Fibroblast of upper back skin (primary cell): ENCODE measurements around the gene FBH1.
"Not testable (repeated sequence)": the region's sequence is repeated elsewhere in the genome, so short reads cannot be mapped to it uniquely, and the experiment has no call there.

Experiments
- DNase-seq: peaks from one replicate; pipeline ENCODE4 v3.0.0-alpha.2; 2013

FBH1 gene

GRCh38 chr10:5889624-5890451, at the start of gene FBH1, which contains the start of gene ANKRD16:
Gene FBH1 (plus strand): TSS chr10:5890243. CDS start chr10:5890346, 103 bp downstream.
Gene ANKRD16 (minus strand): TSS chr10:5889893. CDS start chr10:5889354, 539 bp downstream.
- DNase-seq: peak; percentile 98

- DNase-seq: peak; percentile 56
Observed at GRCh38 chr10:5840314-5841307, 49.4 kb upstream of the FBH1 start.

GRCh38 chr10:5841965-5842364, 48.1 kb upstream of the FBH1 start:
- DNase-seq: no peak

GRCh38 chr10:5843686-5844344, 46.2 kb upstream of the FBH1 start:
- DNase-seq: no peak

- no peak for DNase-seq
Observed at GRCh38 chr10:5844345-5845055, 45.5 kb upstream of the FBH1 start.

GRCh38 chr10:5846667-5847066, 43.4 kb upstream of the FBH1 start:
- not testable (repeated sequence) for DNase-seq

GRCh38 chr10:5854131-5854475, 35.9 kb upstream of the FBH1 start:
- no peak for DNase-seq

GRCh38 chr10:5855979-5856700, 33.9 kb upstream of the FBH1 start:
- no peak for DNase-seq

GRCh38 chr10:5856701-5857004, 33.4 kb upstream of the FBH1 start:
- DNase-seq: no peak

GRCh38 chr10:5858811-5859210, 31.2 kb upstream of the FBH1 start:
- no peak for DNase-seq

- no peak for DNase-seq
Observed at GRCh38 chr10:5860066-5860465, 30.0 kb upstream of the FBH1 start.

- no peak for DNase-seq
Observed at GRCh38 chr10:5862360-5862961, 27.6 kb upstream of the FBH1 start.

GRCh38 chr10:5862981-5863685, 26.9 kb upstream of the FBH1 start:
- DNase-seq: not testable (repeated sequence)

- not testable (repeated sequence) for DNase-seq
Observed at GRCh38 chr10:5866451-5867081, 23.5 kb upstream of the FBH1 start.

- not testable (repeated sequence) for DNase-seq
Observed at GRCh38 chr10:5867091-5867615, 22.9 kb upstream of the FBH1 start.

GRCh38 chr10:5868383-5868782, 21.7 kb upstream of the FBH1 start:
- DNase-seq: not testable (repeated sequence)

GRCh38 chr10:5869156-5869555, 20.9 kb upstream of the FBH1 start:
- DNase-seq: no peak

- peak; percentile 32 for DNase-seq
Observed at GRCh38 chr10:5871596-5871995, 18.4 kb upstream of the FBH1 start.

- peak; percentile 70 for DNase-seq
Observed at GRCh38 chr10:5873515-5873995, 16.5 kb upstream of the FBH1 start.
